ENCODE data around the gene TXNRD1. TPM values are rescaled to one million over a fixed set of nuclear protein-coding genes. Genes with fewer than 3 reads are reported as not detected.
"Not testable (repeated sequence)": the region's sequence is repeated elsewhere in the genome, so short reads cannot be mapped to it uniquely, and the experiment has no call there.

Gene TXNRD1
- total RNA-seq, 1 donor from 2014 or later: 72.0 TPM

DNA sequence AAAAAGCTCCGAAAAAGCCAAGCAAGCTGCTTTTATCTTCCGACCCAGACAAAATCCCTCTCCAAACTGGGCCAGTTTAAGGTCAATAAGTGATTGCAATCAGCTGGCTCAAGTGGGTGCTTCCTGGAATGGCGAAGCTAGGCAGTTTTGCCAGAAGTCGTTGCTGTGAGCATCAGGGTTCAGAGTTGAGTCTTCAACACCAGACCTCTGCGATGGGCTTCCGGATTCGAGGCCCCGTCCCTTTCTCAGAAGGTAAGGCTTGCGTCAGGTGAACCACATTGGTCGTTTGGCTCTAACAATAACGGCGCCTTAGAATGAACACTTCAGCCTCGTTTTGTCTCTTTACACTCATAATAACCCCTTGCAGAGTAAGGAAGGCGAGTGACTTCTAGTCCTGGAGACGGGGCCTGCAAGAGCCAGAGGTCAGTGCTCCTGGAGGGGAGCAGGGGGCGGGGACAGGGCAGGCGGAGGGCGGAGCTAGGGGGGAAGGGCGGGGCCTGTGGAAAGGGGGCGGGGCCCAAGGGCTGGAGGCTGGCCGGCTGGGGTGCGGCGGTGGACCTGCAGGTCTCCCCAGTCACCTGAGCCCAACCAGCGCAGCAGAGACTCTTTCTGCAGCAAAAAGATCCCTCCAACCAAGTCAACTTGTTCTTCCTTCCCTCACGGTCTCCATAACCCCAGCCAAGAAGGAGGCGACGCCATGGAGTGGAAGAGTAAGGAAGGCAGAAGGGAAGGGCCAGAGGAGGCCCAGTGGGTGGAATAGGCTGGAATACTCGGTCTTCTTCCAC, 43.6 kb upstream of the TXNRD1 start:
- Mint-ChIP-seq H3K27ac (no peak overlapping the region), H3K36me3 (ENCODE audit: low read depth) (no peaks in the 10 kb centered on the region), H3K4me1 (no peaks in the 10 kb centered on the region), H3K4me3 (no peak overlapping the region), H3K27me3 (peaks cover 8% of the 10 kb centered on the region), H3K9me3 (no peaks in the 10 kb centered on the region)
- intact Hi-C loops (cut with micrococcal nuclease): no loop called here
- TF ChIP-seq, protein P1, sequence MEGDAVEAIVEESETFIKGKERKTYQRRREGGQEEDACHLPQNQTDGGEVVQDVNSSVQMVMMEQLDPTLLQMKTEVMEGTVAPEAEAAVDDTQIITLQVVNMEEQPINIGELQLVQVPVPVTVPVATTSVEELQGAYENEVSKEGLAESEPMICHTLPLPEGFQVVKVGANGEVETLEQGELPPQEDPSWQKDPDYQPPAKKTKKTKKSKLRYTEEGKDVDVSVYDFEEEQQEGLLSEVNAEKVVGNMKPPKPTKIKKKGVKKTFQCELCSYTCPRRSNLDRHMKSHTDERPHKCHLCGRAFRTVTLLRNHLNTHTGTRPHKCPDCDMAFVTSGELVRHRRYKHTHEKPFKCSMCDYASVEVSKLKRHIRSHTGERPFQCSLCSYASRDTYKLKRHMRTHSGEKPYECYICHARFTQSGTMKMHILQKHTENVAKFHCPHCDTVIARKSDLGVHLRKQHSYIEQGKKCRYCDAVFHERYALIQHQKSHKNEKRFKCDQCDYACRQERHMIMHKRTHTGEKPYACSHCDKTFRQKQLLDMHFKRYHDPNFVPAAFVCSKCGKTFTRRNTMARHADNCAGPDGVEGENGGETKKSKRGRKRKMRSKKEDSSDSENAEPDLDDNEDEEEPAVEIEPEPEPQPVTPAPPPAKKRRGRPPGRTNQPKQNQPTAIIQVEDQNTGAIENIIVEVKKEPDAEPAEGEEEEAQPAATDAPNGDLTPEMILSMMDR (IDR thresholded peaks at IDR 0.05): no peak
- ChIA-PET POLR2A (no interaction called here), CTCF (no interaction called here)
- ATAC-seq (ENCODE audit: low read depth): no peak
- DNase-seq: no peak

DNA sequence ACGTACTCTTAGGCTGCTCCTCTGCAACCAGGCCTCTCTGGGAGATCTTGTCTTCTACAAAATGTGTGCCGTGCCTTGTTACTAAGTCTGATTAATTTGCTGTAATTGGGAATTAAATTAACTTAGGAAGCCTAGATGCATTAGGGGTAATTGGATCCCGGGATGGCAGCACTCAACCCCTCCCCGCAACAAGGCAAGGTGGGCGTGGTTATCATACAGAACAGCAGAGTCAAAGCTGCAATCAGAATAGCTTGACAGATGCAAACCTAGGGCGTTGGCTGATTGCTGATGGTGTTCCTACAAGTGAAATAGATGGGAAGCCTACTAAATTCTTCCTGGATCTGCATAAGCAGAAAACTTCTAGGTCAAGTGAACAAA, 43.0 kb upstream of the TXNRD1 start:
- intact Hi-C loops (cut with micrococcal nuclease): no loop called here
- no peak overlapping the region for H3K27ac Mint-ChIP-seq
- ATAC-seq (ENCODE audit: low read depth): no peak

DNA sequence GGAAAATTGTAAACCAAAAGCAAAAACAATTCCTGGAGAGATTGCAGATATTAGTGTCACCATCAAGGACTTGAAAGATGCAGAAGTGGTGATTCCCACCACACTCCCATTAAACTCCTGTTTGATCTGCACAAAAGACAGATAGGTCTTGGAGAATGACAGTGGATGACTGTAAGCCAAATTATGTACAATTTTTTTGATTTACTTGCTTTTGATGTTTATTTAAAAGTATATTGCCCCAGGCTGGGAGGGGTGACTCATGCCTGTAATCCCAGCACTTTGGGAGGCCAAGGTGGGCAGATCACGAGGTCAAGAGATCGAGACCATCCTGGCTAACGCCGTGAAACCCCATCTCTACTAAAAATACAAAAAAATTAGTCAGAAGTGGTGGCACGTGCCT, 41.8 kb upstream of the TXNRD1 start:
- POLR2A ChIA-PET; H3K9me3 Mint-ChIP-seq; intact Hi-C loops (cut with micrococcal nuclease): not testable (repeated sequence)

More for the DNA sequence above, 43.0 kb upstream of the TXNRD1 start:
- H3K4me3 Mint-ChIP-seq: no peak overlapping the region
- POLR2A ChIA-PET: no interaction called here
- no peaks in the 10 kb centered on the region for H3K4me1 Mint-ChIP-seq
- no peak for DNase-seq
- CTCF ChIA-PET: no interaction called here
- peaks cover 8% of the 10 kb centered on the region for H3K27me3 Mint-ChIP-seq
- H3K36me3 Mint-ChIP-seq (ENCODE audit: low read depth): no peaks in the 10 kb centered on the region
- TF ChIP-seq, protein P1 (IDR thresholded peaks at IDR 0.05): no peak
- no peaks in the 10 kb centered on the region for H3K9me3 Mint-ChIP-seq

DNA sequence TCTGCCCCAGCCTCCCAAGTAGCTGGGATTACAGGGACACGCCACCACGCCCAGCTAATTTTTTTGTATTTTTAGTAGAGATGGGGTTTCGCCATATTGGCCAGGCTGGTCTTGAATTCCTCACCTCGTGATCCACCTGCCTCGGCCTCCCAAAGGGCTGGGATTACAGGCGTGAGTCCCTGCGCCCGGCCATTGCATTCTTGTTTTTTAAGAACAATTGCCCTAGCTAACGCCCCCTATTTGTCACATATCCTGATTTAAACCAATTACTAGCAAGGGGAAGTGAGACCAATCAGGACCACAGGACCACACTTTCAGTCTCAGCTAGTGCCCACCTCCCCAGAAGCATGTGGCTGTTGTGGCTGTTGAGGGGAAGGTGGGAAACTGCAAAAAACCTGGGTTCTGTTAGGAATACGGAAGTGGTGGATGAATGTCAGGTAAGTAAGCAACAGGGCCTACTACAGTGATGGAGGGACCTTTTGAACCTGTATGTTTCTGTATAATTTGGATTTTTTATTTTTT, 39.8 kb upstream of the TXNRD1 start:
- no peaks in the 10 kb centered on the region for H3K36me3 Mint-ChIP-seq (ENCODE audit: low read depth)
- DNase-seq (no peak), ATAC-seq (ENCODE audit: low read depth) (no peak)
- ChIA-PET POLR2A (no interaction called here), CTCF (interaction anchor here (1.6 kb wide), 1 partner anchor 10 kb away, joined by 3 read pairs; no protein-coding TSS in a partner anchor)
- H3K9me3 Mint-ChIP-seq: no peaks in the 10 kb centered on the region
- no peak overlapping the region for H3K4me3 Mint-ChIP-seq
- H3K4me1 Mint-ChIP-seq: no peaks in the 10 kb centered on the region
- peaks cover 7% of the 10 kb centered on the region for H3K27me3 Mint-ChIP-seq
- intact Hi-C loops (cut with micrococcal nuclease): no loop called here
- TF ChIP-seq, protein P1 (IDR thresholded peaks at IDR 0.05): no peak
- H3K27ac Mint-ChIP-seq: no peak overlapping the region

More for the DNA sequence above, 41.8 kb upstream of the TXNRD1 start:
- CTCF ChIA-PET; H3K27ac Mint-ChIP-seq; DNase-seq; H3K4me3 Mint-ChIP-seq; H3K4me1 Mint-ChIP-seq; H3K36me3 Mint-ChIP-seq (ENCODE audit: low read depth); H3K27me3 Mint-ChIP-seq; ATAC-seq (ENCODE audit: low read depth): not testable (repeated sequence)

DNA sequence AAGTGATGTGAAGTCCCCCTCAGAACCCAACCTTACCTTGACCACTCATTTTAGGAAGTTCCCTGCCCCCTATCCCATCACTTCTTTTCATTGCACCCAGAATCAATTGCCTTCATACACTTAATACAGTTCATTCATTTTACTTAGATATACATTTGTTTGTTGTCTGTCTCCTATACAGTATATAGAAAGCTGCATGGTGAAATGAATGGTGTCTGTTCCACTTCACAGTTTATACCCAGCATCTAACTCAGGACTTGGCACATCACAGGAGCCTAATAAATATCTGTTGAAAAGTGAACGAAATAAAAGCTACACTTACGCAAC, 38.3 kb upstream of the TXNRD1 start:
- H3K4me3 Mint-ChIP-seq: no peak overlapping the region
- no peaks in the 10 kb centered on the region for H3K36me3 Mint-ChIP-seq (ENCODE audit: low read depth)
- H3K9me3 Mint-ChIP-seq: no peaks in the 10 kb centered on the region
- no peaks in the 10 kb centered on the region for H3K4me1 Mint-ChIP-seq
- H3K27ac Mint-ChIP-seq: no peak overlapping the region
- no peak for DNase-seq
- peaks cover 10% of the 10 kb centered on the region for H3K27me3 Mint-ChIP-seq
- no peak for ATAC-seq (ENCODE audit: low read depth)
- intact Hi-C loops (cut with micrococcal nuclease): no loop called here
- POLR2A ChIA-PET: no interaction called here
- CTCF ChIA-PET: no interaction called here
- TF ChIP-seq, protein P1 (IDR thresholded peaks at IDR 0.05): no peak

Data from activated B cell treated with CpG ODN at 0.5 μM for 24 hours (primary cell).